Activated naive CD8-positive, alpha-beta T cell treated with anti-CD3 and anti-CD28 coated beads, Interleukin-2, amount 50 U/mL, for 24 hours (primary cell): ENCODE data around the gene SBSN.

Experiments used
- ATAC-seq: fragments of 150-1000 bp; cut with Tn5 transposase; one replicate; pipeline ENCODE4 v1.10.0; 2021
- DNase-seq: peaks from one replicate; pipeline ENCODE4 v3.0.0; 2021
- H3K27ac Mint-ChIP-seq: one replicate; pipeline ENCODE4 v1.8.0; 2021; ENCODE audit warnings: mild to moderate bottlenecking, mixed read lengths
- H3K27me3 Mint-ChIP-seq: one replicate; pipeline ENCODE4 v1.8.0; 2021; ENCODE audit warnings: mixed read lengths
- H3K36me3 Mint-ChIP-seq: one replicate; pipeline ENCODE4 v1.8.0; 2021; ENCODE audit warnings: low read depth, mixed read lengths
- H3K4me1 Mint-ChIP-seq: one replicate; pipeline ENCODE4 v1.8.0; 2021; ENCODE audit warnings: mixed read lengths
- H3K4me3 Mint-ChIP-seq: one replicate; pipeline ENCODE4 v1.8.0; 2021; ENCODE audit warnings: mild to moderate bottlenecking, moderate library complexity, mixed read lengths
- H3K9me3 Mint-ChIP-seq: one replicate; pipeline ENCODE4 v1.8.0; 2021; ENCODE audit warnings: mixed read lengths

SBSN gene

DNA sequence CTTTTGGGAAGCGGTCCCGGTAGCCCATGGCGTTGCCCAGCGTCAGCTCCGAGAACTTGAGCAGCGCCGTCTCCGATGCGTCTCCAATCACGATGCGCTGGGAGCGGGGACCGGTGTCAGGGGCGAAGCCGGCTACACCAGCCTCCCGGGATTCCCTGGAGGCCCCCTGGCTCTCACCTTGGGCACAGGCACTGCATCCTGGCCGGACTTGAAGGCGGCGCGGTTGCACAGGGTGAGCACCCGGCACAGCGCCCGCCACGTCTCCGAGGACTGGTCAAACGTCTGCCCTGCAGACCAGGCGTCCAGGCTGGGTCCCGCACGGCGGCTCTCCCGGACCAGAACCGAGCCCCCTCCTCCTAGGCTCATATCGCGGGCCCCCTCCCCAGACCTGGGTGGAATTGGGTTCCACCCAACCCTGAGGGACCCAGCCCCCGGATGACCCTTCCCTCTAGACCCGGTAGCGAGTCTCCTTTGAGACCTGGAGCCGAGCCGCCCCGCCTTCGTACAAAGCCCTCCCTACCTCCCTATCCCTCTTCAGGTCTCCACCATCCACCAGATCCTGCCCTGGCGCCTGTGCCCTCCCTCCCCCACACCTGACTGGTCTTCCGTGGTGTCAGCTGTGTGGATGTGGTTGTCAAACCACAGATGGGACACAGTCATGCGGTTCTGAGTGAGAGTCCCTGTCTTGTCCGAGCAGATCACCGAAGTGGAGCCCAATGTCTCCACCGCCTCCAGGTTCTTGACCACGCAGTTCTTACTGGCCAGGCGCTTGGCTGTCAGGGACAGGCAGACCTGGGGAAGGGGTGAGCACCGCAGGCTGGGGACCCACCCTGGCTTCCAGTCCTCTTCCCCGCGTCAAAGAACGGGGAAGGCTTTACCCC is 30.5 kb upstream of the SBSN start:
- Mint-ChIP-seq H3K27ac (no peak overlapping the region), H3K9me3 (no peaks in the 10 kb centered on the region), H3K36me3 (no peaks in the 10 kb centered on the region), H3K27me3 (peaks cover 44% of the 10 kb centered on the region), H3K4me1 (peaks cover 5% of the 10 kb centered on the region), H3K4me3 (no peak overlapping the region)
- DNase-seq (no peak), ATAC-seq (no peak)

DNA sequence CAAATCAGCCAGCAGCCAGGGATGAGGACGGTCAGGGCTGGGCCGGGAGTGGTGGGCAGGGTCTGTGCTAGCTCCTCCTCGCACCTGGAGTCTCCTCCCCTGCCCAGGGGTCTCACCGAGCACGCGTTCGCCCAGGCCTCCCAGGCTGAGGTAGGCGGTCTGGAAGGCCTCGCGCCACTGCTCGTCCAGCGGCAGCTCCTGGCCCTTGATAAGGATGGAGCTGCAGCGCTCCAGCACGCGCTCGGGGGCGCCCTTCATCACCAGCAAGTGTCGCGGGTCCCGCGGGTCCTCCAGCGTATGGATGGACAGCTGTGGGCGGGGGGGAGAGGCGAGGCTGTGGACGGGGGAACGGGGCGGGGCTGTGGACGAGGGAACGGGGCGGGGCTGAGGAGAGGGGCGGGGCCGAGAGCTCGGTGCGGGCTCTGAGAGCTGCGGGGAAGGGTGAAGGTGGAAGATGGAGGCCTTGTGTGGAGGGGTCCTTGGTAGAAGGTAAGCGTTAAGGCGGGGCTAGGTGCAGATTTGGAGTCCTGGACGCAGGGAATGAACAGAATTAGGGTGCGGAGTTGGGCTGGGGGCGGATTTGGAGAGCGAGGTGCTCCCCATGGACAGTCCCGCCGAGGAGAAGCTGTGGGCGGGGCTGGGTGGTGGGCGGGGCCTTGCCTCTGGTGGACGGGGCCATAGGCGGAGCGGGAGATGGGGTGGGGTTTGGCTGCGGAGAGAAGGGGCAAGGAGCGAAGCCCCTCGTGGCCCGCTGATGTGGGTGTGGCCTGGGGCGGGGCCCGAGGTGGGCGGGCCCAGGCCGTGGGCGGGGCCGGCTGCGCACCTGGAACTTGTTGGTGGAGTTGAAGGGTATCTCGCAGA is 29.7 kb upstream of the SBSN start:
- Mint-ChIP-seq H3K9me3 (no peaks in the 10 kb centered on the region), H3K27ac (no peak overlapping the region), H3K27me3 (peaks cover 41% of the 10 kb centered on the region)

GRCh38 chr19:35556846-35557538 is 28.9 kb upstream of the SBSN start:
- Mint-ChIP-seq H3K27ac (no peak overlapping the region), H3K9me3 (no peaks in the 10 kb centered on the region), H3K4me3 (peak overlapping the region; percentile 6), H3K27me3 (peaks cover 35% of the 10 kb centered on the region), H3K4me1 (peaks cover 5% of the 10 kb centered on the region), H3K36me3 (no peaks in the 10 kb centered on the region)
- DNase-seq (no peak), ATAC-seq (no peak)

More for the DNA sequence above, 29.7 kb upstream of the SBSN start:
- peak; percentile 64 for DNase-seq
- H3K4me3 Mint-ChIP-seq: peak overlapping the region; percentile 71
- no peaks in the 10 kb centered on the region for H3K36me3 Mint-ChIP-seq
- ATAC-seq: peak; percentile 51
- H3K4me1 Mint-ChIP-seq: peaks cover 5% of the 10 kb centered on the region

GRCh38 chr19:35556025-35556590 is 28.0 kb upstream of the SBSN start:
- no peak overlapping the region for H3K27ac Mint-ChIP-seq
- peaks cover 30% of the 10 kb centered on the region for H3K27me3 Mint-ChIP-seq
- no peaks in the 10 kb centered on the region for H3K36me3 Mint-ChIP-seq
- H3K4me1 Mint-ChIP-seq: peaks cover 5% of the 10 kb centered on the region
- H3K4me3 Mint-ChIP-seq: no peak overlapping the region
- H3K9me3 Mint-ChIP-seq: no peaks in the 10 kb centered on the region
- DNase-seq (no peak), ATAC-seq (no peak)

- peaks cover 24% of the 10 kb centered on the region for H3K27me3 Mint-ChIP-seq
- H3K36me3 Mint-ChIP-seq: no peaks in the 10 kb centered on the region
- no peak overlapping the region for H3K27ac Mint-ChIP-seq
- no peaks in the 10 kb centered on the region for H3K9me3 Mint-ChIP-seq
- ATAC-seq (no peak), DNase-seq (no peak)
- H3K4me3 Mint-ChIP-seq: no peak overlapping the region
- peaks cover 5% of the 10 kb centered on the region for H3K4me1 Mint-ChIP-seq
Measured at GRCh38 chr19:35555301-35556005, 27.3 kb upstream of the SBSN start.

GRCh38 chr19:35554076-35554475 is 26.0 kb upstream of the SBSN start:
- DNase-seq (no peak), ATAC-seq (no peak)
- H3K9me3 Mint-ChIP-seq: no peaks in the 10 kb centered on the region
- peaks cover 3% of the 10 kb centered on the region for H3K36me3 Mint-ChIP-seq
- H3K4me1 Mint-ChIP-seq: peaks cover 8% of the 10 kb centered on the region
- H3K27me3 Mint-ChIP-seq: peaks cover 11% of the 10 kb centered on the region
- H3K4me3 Mint-ChIP-seq: no peak overlapping the region
- no peak overlapping the region for H3K27ac Mint-ChIP-seq

DNA sequence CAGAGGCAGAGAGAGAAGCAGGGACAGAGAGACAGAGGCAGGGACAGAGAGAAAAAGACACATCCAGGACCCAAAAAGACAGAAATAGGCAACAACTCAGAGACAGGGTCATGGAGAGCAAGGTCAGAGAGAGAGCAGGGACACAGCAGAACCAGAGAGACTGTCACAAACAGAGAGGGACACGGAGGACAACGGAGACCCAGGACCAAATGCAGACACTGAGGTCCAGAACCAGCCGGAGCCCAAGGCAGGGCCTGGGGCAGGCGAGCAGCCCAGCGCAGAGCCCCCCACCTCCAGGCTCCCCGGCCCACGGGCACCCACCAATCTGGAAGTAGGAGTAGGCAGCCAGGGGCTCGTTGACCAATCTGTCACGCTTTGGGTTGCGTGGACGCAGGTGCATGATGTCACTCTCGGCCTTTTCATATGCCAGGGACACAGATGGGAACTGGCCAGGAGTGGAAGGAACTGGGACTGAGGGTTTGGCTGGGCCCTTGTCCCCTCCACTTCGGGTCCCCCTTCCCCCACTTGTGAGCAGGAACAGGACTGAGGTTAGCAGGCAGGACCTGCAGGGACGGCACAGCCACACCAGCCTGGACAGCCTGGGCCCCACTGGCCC is 25.4 kb upstream of the SBSN start:
- Mint-ChIP-seq H3K4me3 (no peak overlapping the region), H3K27me3 (peaks cover 6% of the 10 kb centered on the region), H3K36me3 (peaks cover 6% of the 10 kb centered on the region), H3K4me1 (peaks cover 9% of the 10 kb centered on the region), H3K9me3 (no peaks in the 10 kb centered on the region), H3K27ac (no peak overlapping the region)
- DNase-seq (no peak), ATAC-seq (no peak)

DNA sequence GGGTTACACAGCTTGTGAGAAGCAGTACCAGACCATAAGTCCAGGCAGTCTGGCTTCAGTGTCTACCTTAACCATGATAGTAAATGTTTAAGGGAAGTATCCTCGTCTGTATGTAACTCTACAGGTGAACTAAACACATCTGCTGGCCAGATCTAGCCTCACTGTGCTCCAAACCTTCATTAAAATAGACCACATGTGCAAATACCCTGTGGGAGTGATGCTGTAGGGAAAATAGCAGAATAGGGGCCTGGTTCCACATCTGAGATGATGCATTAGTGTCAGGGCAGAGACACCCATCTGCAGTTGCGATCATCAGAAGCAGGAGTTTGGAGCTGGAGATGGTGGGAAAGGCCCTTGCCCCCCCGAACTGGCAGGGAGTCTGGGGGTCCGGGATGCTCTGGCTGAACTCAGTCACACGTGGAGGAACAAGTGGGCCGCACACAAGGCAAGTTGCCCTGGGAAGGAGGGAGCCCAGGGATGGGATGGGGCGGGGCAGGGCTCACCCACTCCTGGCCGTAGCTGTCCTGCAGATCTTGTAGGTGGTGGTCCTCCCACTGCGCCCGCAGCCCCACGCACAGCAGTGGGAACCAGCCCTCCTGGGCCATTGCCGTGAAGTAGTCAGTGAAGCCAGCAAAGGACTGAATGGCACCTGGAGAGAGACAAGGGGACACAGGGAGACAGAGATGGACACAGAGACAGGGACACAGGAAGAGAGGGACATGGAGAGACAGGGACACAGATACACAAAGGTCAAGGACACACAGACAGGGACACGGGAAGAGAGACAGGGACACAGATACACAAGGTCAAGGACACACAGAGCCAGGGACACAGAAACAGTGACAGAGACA is 24.6 kb upstream of the SBSN start:
- no peaks in the 10 kb centered on the region for H3K9me3 Mint-ChIP-seq

DNA sequence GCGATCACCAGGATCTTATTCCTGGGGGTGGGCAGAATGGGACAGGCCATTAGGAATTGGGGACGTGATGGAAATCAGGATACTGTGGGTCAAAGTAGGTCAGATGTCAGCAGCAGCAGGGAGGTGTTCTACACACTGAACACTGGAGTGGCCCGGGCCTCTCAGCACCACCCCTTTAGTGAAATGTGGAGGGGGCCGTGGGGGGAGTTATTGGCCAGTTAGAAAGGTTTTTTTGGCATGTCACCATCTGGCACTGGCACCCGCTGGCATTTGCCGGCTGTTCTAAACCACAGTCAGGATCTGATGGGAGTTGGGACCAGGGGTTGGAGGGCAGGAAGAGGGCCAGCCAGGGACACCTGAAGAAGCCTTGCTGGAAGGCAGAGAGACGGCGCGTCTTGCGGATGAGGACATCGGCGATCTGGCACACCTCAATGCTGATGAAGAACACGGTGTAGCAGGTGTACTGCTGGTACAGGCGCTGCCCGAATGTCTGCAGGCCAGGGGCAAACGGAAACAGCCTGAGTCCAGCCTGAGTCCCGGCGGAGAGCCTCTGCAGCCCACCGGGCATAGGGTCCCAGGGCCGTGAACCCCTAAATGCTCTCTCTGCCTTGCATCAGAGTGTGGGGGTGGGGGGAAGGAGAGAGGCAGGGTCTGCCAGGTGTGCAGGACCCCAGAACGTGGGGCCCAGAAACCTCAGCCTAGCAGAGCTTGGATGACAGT is 23.1 kb upstream of the SBSN start:
- Mint-ChIP-seq H3K4me1 (peaks cover 22% of the 10 kb centered on the region), H3K27ac (no peak overlapping the region), H3K4me3 (no peak overlapping the region), H3K27me3 (no peaks in the 10 kb centered on the region), H3K36me3 (peaks cover 15% of the 10 kb centered on the region), H3K9me3 (no peaks in the 10 kb centered on the region)
- ATAC-seq (no peak), DNase-seq (no peak)

More for the DNA sequence above, 24.6 kb upstream of the SBSN start:
- Mint-ChIP-seq H3K36me3 (peaks cover 6% of the 10 kb centered on the region), H3K4me1 (peaks cover 9% of the 10 kb centered on the region), H3K4me3 (no peak overlapping the region), H3K27ac (no peak overlapping the region), H3K27me3 (peaks cover 4% of the 10 kb centered on the region)
- no peak for DNase-seq
- no peak for ATAC-seq

DNA sequence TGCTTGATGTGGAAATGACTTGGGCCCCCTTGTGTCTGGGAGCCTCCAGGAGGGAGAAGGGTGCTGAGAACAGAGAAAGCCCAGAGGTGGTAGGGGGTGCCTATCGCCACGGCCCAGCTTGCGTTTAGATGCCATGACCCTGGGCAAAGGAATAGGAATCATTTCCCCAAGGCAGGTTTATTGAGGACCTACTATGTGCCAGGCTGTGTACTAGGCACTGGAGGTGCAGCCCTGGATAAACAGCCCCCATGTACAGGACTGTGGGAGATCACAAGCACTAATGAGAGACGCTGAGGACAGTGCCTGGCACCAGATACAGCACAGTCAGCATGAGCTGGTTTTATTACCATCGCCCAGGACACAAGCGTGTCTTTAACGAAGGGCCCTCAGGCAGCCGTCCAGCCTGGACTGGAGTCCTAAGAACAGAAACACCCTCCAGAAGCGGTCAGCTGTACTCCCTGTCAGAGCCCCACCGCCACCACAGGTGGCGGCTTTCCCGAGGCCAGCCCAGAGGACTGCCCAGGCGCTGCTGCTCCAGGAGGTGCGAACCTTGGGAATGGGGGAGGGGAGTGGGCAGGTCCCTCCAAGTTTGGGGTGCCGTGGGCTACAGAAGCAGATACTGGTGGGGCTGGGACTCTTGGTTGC is 21.9 kb upstream of the SBSN start:
- H3K9me3 Mint-ChIP-seq: no peaks in the 10 kb centered on the region
- DNase-seq (no peak), ATAC-seq (no peak)
- H3K4me3 Mint-ChIP-seq: no peak overlapping the region
- H3K4me1 Mint-ChIP-seq: peaks cover 27% of the 10 kb centered on the region
- H3K27ac Mint-ChIP-seq: no peak overlapping the region
- H3K36me3 Mint-ChIP-seq: peaks cover 17% of the 10 kb centered on the region
- no peaks in the 10 kb centered on the region for H3K27me3 Mint-ChIP-seq

GRCh38 chr19:35549174-35549788 is 21.2 kb upstream of the SBSN start:
- H3K27me3 Mint-ChIP-seq: no peaks in the 10 kb centered on the region
- H3K36me3 Mint-ChIP-seq: peaks cover 20% of the 10 kb centered on the region
- no peak overlapping the region for H3K27ac Mint-ChIP-seq
- H3K4me1 Mint-ChIP-seq: peaks cover 34% of the 10 kb centered on the region
- no peak overlapping the region for H3K4me3 Mint-ChIP-seq
- peak; percentile 56 for DNase-seq
- no peaks in the 10 kb centered on the region for H3K9me3 Mint-ChIP-seq
- ATAC-seq: no peak

DNA sequence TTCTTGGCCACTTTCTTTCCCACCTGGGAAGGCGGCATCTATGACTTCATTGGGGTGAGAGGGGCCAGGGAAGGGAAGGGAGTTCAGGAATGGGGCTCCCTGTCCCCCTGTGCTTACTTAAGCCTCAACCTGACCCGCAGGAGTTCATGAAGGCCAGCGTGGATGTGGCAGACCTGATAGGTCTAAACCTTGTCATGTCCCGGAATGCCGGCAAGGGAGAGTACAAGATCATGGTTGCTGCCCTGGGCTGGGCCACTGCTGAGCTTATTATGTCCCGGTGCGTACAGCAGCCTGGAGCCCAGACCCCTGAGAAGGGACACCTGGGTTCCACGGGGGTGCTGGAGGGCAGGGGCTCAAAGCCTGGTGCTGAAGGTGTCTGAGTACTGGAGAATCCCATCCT is 18.4 kb upstream of the SBSN start:
- Mint-ChIP-seq H3K9me3 (no peaks in the 10 kb centered on the region), H3K27me3 (no peaks in the 10 kb centered on the region), H3K27ac (peak overlapping the region; percentile 95), H3K36me3 (peaks cover 25% of the 10 kb centered on the region), H3K4me3 (peak overlapping the region; percentile 96), H3K4me1 (peaks cover 40% of the 10 kb centered on the region)
- DNase-seq: no peak
- ATAC-seq: no peak
